Frontal cortex (tissue), 4 donors: ENCODE results near the gene KLK12. TPM values are rescaled to one million over a fixed set of nuclear protein-coding genes. Genes with fewer than 3 reads are reported as not detected.

Source experiments
- DNase-seq, 2 donors: peaks; one replicate each; pipeline ENCODE4 v3.0.0; 2012; ENCODE audit warnings: low spot score in 2 of 2
- FAIRE-seq: peaks from 2 replicates; lab custom pipeline; 2012; peaks lifted over from hg19 to GRCh38; lab: Jason Lieb, UNC
- total RNA-seq: library from RNA; depleted of rRNA; stranded (reverse); fragments of >200 nt; gene quantifications from one replicate; pipeline ENCODE4 v1.2.3, GENCODE V29; 2014
- donor health status: control.
- donor health status: control.
- donor health status: control.

Gene KLK12
- total RNA-seq, 1 donor from 2014 or later, result not detected

- FAIRE-seq (no peak), DNase-seq (no peak)
Measured at GRCh38 chr19:51059715-51060114, 24.9 kb upstream of the KLK12 start.

GRCh38 chr19:51055866-51056265, 21.1 kb upstream of the KLK12 start:
- no peak for FAIRE-seq

GRCh38 chr19:51047031-51047335, 12.2 kb upstream of the KLK12 start:
- FAIRE-seq (no peak), DNase-seq (no peak)

More at GRCh38 chr19:51055866-51056265, 21.1 kb upstream of the KLK12 start:
- DNase-seq, result no peak

GRCh38 chr19:51044327-51044726, 9.5 kb upstream of the KLK12 start:
- DNase-seq (no peak), FAIRE-seq (no peak)

GRCh38 chr19:51043497-51043896, 8.7 kb upstream of the KLK12 start:
- FAIRE-seq (no peak), DNase-seq (no peak)

GRCh38 chr19:51040151-51040550, 5.3 kb upstream of the KLK12 start:
- FAIRE-seq (no peak), DNase-seq (no peak)

- DNase-seq (no peak), FAIRE-seq (no peak)
Measured at GRCh38 chr19:51036519-51036918, 1.7 kb upstream of the KLK12 start.

- DNase-seq, result no peak
- no peak for FAIRE-seq
Measured at GRCh38 chr19:51031880-51032225, 2.9 kb downstream of the KLK12 start.

GRCh38 chr19:51031220-51031879, 3.5 kb downstream of the KLK12 start:
- FAIRE-seq (no peak), DNase-seq (no peak)

GRCh38 chr19:51030631-51031030, 4.2 kb downstream of the KLK12 start:
- no peak for DNase-seq
- FAIRE-seq, result no peak

GRCh38 chr19:51029718-51030117, 5.1 kb downstream of the KLK12 start:
- FAIRE-seq (no peak), DNase-seq (no peak)

- FAIRE-seq (no peak), DNase-seq (no peak)
Measured at GRCh38 chr19:51027873-51028272, 6.9 kb downstream of the KLK12 start.

- FAIRE-seq, result no peak
Measured at GRCh38 chr19:51027126-51027806, 7.5 kb downstream of the KLK12 start.

GRCh38 chr19:51026554-51026831, 8.3 kb downstream of the KLK12 start, which contains the start of gene KLK11:
KLK11 (minus strand) TSS chr19:51026616; CDS start chr19:51025631, 985 bp downstream.
- FAIRE-seq (no peak), DNase-seq (no peak)

More at GRCh38 chr19:51027126-51027806, 7.5 kb downstream of the KLK12 start:
- DNase-seq, result no peak

- FAIRE-seq, result no peak
- no peak for DNase-seq
Measured at GRCh38 chr19:51025809-51026553, 8.8 kb downstream of the KLK12 start.

- FAIRE-seq, result no peak
- DNase-seq, result no peak
Measured at GRCh38 chr19:51025401-51025800, 9.4 kb downstream of the KLK12 start.

GRCh38 chr19:51024924-51025323, 9.9 kb downstream of the KLK12 start:
- no peak for FAIRE-seq
- no peak for DNase-seq

- FAIRE-seq (no peak), DNase-seq (no peak)
Measured at GRCh38 chr19:51023946-51024345, 10.9 kb downstream of the KLK12 start.

- FAIRE-seq, result no peak
Measured at GRCh38 chr19:51022526-51022925, 12.3 kb downstream of the KLK12 start.

GRCh38 chr19:51020988-51021651, 13.7 kb downstream of the KLK12 start:
- DNase-seq (peak in 1 of 2 donors; percentile 60), FAIRE-seq (no peak)

More at GRCh38 chr19:51022526-51022925, 12.3 kb downstream of the KLK12 start:
- no peak for DNase-seq

GRCh38 chr19:51019544-51019925, 15.3 kb downstream of the KLK12 start, which contains the start of gene KLK10:
KLK10 (minus strand) TSS chr19:51019709; CDS start chr19:51019130, 579 bp downstream.
- no peak for DNase-seq
- FAIRE-seq, result no peak
